Panc1 (cell line): ENCODE results near the gene MRPL41. TPM values are rescaled to one million over a fixed set of nuclear protein-coding genes. Genes with fewer than 3 reads are reported as not detected.
A peak's percentile ranks its signal among the peaks of the same experiment; 100 is the strongest.
"Not testable (repeated sequence)": the region's sequence is repeated elsewhere in the genome, so short reads cannot be mapped to it uniquely, and the experiment has no call there.

Experiments
- ATAC-seq: fragments of 200-7000 bp; cut with Tn5 transposase; 2 replicates; pipeline ENCODE4 v1.9.1; 2020; ENCODE audit warnings: mild to moderate bottlenecking, moderate library complexity
- BruUV-seq: library from RNA; stranded (reverse); fragments of 400-500 nt; replicated peaks from 2 replicates; lab custom pipeline; 2021; lab: Mats Ljungman, UMichigan
- CTCF ChIA-PET: fragments of 300-600 bp; sonication (Branson Sonifier 250); formaldehyde crosslinking; loops from one replicate; lab custom pipeline; 2022; ENCODE audit warnings: antibody characterized with exemption; lab: Charles Lee
- POLR2A ChIA-PET: fragments of 300-600 bp; sonication (Branson Sonifier 250); formaldehyde crosslinking; loops from one replicate; lab custom pipeline; 2022; ENCODE audit warnings: antibody characterized with exemption; lab: Charles Lee
- DNase-seq: peaks from one replicate; pipeline ENCODE4 v3.0.0-alpha.2; 2010; ENCODE audit warnings: low read depth, low spot score
- H3K27ac ChIP-seq: 2 replicates; pipeline ENCODE4 v1.5.1; 2011; ENCODE audit warnings: mild to moderate bottlenecking, low read length, inconsistent platforms
- H3K27me3 ChIP-seq: fragments of 200-500 bp; sonication (Bioruptor generic); 2 replicates; pipeline ENCODE4 v1.6.0; 2014; ENCODE audit warnings: low read length, inconsistent platforms; ENCODE audit not compliant: control insufficient read depth, insufficient read depth
- H3K36me3 ChIP-seq: fragments of 200-500 bp; sonication (Bioruptor generic); 2 replicates; pipeline ENCODE4 v1.5.1; 2014; ENCODE audit warnings: inconsistent platforms, mild to moderate bottlenecking, low read length, moderate library complexity; ENCODE audit not compliant: control insufficient read depth, insufficient read depth
- H3K4me1 ChIP-seq: 2 replicates; pipeline ENCODE4 v1.5.1; 2011; ENCODE audit warnings: inconsistent platforms, mild to moderate bottlenecking, low read length, moderate library complexity; ENCODE audit not compliant: control insufficient read depth, insufficient read depth
- H3K4me3 ChIP-seq, 2 experiments: 2 replicates each; pipeline ENCODE4 v1.5.1; 2011 to 2012; ENCODE audit warnings: low read depth in 2 of 2, low read length in 2 of 2, mild to moderate bottlenecking in 2 of 2, inconsistent platforms in 1 of 2, moderate library complexity in 1 of 2
- H3K9me3 ChIP-seq: fragments of 200-500 bp; sonication (Bioruptor generic); 2 replicates; pipeline ENCODE4 v1.5.1; 2014; ENCODE audit warnings: low read depth, mild to moderate bottlenecking, inconsistent platforms, low read length, moderate library complexity; ENCODE audit not compliant: control insufficient read depth, insufficient read depth
- POLR2AphosphoS5 ChIP-seq: IDR thresholded peaks from 2 replicates; pipeline ENCODE4 v1.6.1; 2012; ENCODE audit warnings: mild to moderate bottlenecking, low read depth, low read length, moderate library complexity
- SIN3A ChIP-seq: IDR thresholded peaks from 2 replicates; pipeline ENCODE4 v1.6.1; 2012; ENCODE audit warnings: low read depth, mild to moderate bottlenecking, low read length, moderate library complexity, borderline replicate concordance; ENCODE audit not compliant: insufficient read depth
- TCF7L2 ChIP-seq: IDR thresholded peaks from 2 replicates; pipeline ENCODE4 v1.6.1; 2011; ENCODE audit warnings: mild to moderate bottlenecking, low read depth, low read length, inconsistent platforms
- in situ Hi-C: cut with HindIII; loops from 2 replicates; pipeline ENCODE4 v1.10.0; 2016; ENCODE audit warnings: low sequenced_read_pairs, low pct_unique_long_range_greater_than_20kb
- intact Hi-C: fragments of 100-400 bp; cut with micrococcal nuclease; formaldehyde crosslinking; loops from one replicate; pipeline ENCODE4 v1.10.0; 2022; ENCODE audit not compliant: unreplicated experiment
- total RNA-seq: library from RNA; stranded (reverse); gene quantifications from one replicate; pipeline ENCODE4 v1.2.1, GENCODE V29; 2021; ENCODE audit not compliant: unreplicated experiment
- TF ChIP-seq, protein P1 (sequence below): fragments of 450-650 bp; IDR thresholded peaks from 2 replicates; pipeline ENCODE4 v1.5.1; 2017; ENCODE audit warnings: mild to moderate bottlenecking
- TF ChIP-seq, protein P2 (sequence below), 2 experiments: IDR thresholded peaks; 2 replicates each; pipeline ENCODE4 v1.6.1; 2011 to 2012; ENCODE audit warnings: low read depth in 2 of 2, control low read depth in 1 of 2, low read length in 1 of 2, mild to moderate bottlenecking in 1 of 2, moderate library complexity in 1 of 2; ENCODE audit not compliant: insufficient read depth in 1 of 2

Gene MRPL41
- total RNA-seq, 1 experiment from 2014 or later: 86.4 TPM

DNA sequence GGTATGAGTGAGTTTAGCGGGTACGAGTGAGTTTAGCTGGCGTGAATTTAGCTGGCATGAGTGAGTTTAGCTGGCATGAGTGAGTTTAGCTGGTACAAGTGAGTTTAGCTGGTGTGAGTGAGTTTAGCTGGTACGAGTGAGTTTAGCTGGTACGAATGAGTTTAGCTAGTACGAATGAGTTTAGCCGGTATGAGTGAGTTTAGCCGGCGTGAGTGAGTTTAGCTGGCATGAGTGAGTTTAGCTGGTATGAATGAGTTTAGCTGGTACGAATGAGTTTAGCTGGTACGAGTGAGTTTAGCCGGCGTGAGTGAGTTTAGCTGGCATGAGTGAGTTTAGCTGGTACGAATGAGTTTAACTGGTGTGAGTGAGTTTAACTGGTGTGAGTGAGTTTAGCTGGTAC is 42.5 kb upstream of the MRPL41 start:
- Histone ChIP-seq H3K9me3 (no peaks in the 10 kb centered on the region), H3K4me3 (no peak overlapping the region), H3K4me1 (peaks cover 5% of the 10 kb centered on the region), H3K27me3 (no peaks in the 10 kb centered on the region), H3K27ac (no peak overlapping the region), H3K36me3 (no peaks in the 10 kb centered on the region)
- TF ChIP-seq TCF7L2: no peak
- no peak for TF ChIP-seq POLR2AphosphoS5
- TF ChIP-seq SIN3A: no peak
- TF ChIP-seq, protein P1, sequence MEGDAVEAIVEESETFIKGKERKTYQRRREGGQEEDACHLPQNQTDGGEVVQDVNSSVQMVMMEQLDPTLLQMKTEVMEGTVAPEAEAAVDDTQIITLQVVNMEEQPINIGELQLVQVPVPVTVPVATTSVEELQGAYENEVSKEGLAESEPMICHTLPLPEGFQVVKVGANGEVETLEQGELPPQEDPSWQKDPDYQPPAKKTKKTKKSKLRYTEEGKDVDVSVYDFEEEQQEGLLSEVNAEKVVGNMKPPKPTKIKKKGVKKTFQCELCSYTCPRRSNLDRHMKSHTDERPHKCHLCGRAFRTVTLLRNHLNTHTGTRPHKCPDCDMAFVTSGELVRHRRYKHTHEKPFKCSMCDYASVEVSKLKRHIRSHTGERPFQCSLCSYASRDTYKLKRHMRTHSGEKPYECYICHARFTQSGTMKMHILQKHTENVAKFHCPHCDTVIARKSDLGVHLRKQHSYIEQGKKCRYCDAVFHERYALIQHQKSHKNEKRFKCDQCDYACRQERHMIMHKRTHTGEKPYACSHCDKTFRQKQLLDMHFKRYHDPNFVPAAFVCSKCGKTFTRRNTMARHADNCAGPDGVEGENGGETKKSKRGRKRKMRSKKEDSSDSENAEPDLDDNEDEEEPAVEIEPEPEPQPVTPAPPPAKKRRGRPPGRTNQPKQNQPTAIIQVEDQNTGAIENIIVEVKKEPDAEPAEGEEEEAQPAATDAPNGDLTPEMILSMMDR: no peak
- TF ChIP-seq, protein P2, sequence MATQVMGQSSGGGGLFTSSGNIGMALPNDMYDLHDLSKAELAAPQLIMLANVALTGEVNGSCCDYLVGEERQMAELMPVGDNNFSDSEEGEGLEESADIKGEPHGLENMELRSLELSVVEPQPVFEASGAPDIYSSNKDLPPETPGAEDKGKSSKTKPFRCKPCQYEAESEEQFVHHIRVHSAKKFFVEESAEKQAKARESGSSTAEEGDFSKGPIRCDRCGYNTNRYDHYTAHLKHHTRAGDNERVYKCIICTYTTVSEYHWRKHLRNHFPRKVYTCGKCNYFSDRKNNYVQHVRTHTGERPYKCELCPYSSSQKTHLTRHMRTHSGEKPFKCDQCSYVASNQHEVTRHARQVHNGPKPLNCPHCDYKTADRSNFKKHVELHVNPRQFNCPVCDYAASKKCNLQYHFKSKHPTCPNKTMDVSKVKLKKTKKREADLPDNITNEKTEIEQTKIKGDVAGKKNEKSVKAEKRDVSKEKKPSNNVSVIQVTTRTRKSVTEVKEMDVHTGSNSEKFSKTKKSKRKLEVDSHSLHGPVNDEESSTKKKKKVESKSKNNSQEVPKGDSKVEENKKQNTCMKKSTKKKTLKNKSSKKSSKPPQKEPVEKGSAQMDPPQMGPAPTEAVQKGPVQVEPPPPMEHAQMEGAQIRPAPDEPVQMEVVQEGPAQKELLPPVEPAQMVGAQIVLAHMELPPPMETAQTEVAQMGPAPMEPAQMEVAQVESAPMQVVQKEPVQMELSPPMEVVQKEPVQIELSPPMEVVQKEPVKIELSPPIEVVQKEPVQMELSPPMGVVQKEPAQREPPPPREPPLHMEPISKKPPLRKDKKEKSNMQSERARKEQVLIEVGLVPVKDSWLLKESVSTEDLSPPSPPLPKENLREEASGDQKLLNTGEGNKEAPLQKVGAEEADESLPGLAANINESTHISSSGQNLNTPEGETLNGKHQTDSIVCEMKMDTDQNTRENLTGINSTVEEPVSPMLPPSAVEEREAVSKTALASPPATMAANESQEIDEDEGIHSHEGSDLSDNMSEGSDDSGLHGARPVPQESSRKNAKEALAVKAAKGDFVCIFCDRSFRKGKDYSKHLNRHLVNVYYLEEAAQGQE (IDR thresholded peaks at IDR 0.05; ENCODE audit: insufficient read depth in 1 of 2, low read depth in 2 of 2, low read length in 1 of 2): no peak
- ChIA-PET CTCF (interaction anchor here (0.6 kb wide), 1 partner anchor 17 kb away, joined by 3 read pairs; no protein-coding TSS in a partner anchor), POLR2A (no interaction called here)
- in situ Hi-C loops (no loop called here), intact Hi-C loops (no loop called here)
- ATAC-seq (no peak), DNase-seq (no peak)
- BruUV-seq: no TSS peak

DNA sequence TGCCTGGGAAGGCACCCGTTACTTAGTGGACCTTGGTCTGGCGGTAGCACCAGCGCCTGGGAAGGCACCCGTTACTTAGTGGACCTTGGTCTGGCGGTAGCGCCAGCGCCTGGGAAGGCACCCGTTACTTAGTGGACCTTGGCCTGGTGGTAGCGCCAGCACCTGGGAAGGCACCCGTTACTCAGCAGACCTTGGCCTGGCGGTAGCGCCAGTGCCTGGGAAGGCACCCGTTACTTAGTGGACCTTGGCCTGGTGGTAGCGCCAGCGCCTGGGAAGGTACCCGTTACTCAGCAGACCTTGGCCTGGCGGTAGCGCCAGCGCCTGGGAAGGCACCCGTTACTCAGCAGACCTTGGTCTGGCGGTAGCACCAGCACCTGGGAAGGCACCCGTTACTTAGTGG is 40.6 kb upstream of the MRPL41 start:
- H3K4me1 ChIP-seq, H3K4me3 ChIP-seq, H3K36me3 ChIP-seq, H3K27me3 ChIP-seq, POLR2A ChIA-PET, CTCF ChIA-PET, intact Hi-C loops, ATAC-seq, DNase-seq, H3K9me3 ChIP-seq, BruUV-seq, in situ Hi-C loops, H3K27ac ChIP-seq: not testable (repeated sequence)

DNA sequence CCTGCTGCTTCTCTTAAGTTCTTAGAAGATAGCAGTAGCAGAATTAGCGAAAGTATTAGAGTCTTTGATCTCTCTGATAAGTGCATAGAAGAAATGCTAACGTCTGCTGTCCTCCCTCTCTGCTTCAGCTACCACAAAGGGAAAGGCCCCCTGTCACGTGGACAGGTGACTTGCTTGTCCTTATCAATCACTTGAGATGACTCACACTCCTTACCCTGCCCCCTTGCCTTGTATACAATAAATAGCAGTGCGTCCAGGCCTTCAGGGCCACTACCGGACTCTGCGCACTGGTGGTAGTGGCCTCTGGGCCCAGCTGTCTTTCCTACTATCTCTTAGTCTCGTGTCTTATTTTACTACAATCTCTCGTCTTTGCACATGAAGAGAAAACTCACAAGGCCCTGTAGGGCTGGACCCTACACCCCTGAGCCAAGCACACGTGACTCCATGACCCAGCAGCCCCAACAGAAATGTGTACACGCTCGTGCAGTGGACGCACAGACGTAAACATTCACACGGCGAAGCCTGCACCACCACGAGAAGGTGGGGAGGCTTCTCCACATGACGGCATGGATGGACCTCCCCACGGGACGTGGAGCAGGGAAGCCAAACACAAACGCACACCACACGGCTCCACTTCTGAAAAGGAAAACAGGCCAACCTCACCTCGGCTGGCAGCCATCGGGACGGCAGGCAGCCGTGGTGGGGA is 39.8 kb upstream of the MRPL41 start:
- peaks cover 5% of the 10 kb centered on the region for H3K4me1 ChIP-seq
- DNase-seq (no peak), ATAC-seq (no peak)
- no peaks in the 10 kb centered on the region for H3K9me3 ChIP-seq
- TF ChIP-seq TCF7L2: no peak
- H3K4me3 ChIP-seq: no peak overlapping the region
- H3K27ac ChIP-seq: no peak overlapping the region
- no peaks in the 10 kb centered on the region for H3K27me3 ChIP-seq
- CTCF ChIA-PET: no interaction called here
- intact Hi-C loops (no loop called here), in situ Hi-C loops (no loop called here)
- no TSS peak for BruUV-seq
- POLR2A ChIA-PET: no interaction called here
- H3K36me3 ChIP-seq: no peaks in the 10 kb centered on the region

DNA sequence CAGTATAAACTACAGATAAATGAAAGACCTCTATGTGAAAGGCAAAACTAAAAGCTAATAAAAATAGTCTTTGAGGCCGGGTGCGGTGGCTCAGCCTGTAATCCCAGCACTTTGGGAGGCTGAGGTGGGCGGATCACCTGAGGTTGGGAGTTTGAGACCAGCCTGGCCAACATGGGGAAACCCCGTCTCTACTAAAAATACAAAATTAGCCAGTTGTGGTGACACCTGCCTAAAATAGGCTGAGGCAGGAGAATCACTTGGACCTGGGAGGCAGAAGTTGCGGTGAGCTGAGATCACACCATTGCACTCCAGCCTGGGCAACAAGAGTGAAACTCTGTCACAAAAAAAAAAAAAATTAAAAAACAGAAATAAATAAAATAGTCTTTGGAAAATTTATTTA is 38.5 kb upstream of the MRPL41 start:
- DNase-seq, H3K4me3 ChIP-seq, H3K36me3 ChIP-seq, H3K9me3 ChIP-seq, ATAC-seq, H3K27ac ChIP-seq, H3K4me1 ChIP-seq, H3K27me3 ChIP-seq, in situ Hi-C loops, BruUV-seq, intact Hi-C loops: not testable (repeated sequence)
- ChIA-PET CTCF (interaction anchor here (0.7 to 1.1 kb wide), 2 partner anchors 12 to 969 kb away, joined by 4 to 6 read pairs; no protein-coding TSS in a partner anchor), POLR2A (interaction anchor here (0.6 to 0.8 kb wide), 2 partner anchors 35 to 54 kb away, joined by 3 to 6 read pairs; no protein-coding TSS in a partner anchor)

DNA sequence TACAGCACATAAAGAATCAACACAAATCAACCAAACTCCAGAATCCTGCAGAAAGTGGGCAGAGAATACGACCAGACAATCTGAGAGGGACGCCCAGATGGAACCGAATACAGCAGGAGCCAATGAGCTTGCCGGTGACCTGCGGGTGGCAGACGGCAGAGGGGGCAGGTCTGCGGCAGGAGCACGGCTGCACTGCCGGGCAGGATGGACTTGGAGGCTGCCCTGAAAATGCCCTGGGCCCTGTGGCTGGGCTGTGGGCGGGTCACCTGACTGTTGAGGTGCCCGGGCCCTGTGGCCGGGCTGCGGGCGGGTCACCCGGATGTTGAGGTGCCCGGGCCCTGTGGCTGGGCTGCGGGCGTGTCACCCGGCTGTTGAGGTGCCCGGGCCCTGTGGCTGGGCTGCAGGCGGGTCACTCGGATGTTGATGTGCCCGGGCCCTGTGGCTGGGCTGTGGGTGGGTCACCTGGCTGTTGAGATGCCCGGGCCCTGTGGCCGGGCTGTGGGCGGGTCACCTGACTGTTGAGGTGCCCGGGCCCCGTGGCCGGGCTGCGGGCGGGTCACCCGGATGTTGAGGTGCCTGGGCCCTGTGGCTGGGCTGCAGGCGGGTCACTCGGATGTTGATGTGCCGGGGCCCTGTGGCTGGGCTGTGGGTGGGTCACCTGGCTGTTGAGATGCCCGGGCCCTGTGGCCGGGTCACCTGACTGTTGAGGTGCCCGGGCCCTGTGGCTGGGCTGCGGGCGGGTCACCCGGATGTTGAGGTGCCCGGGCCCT is 37.7 kb upstream of the MRPL41 start:
- peak; percentile 77 for ATAC-seq
- BruUV-seq, H3K27ac ChIP-seq, H3K36me3 ChIP-seq, H3K9me3 ChIP-seq, H3K27me3 ChIP-seq, intact Hi-C loops, DNase-seq, H3K4me3 ChIP-seq, H3K4me1 ChIP-seq, in situ Hi-C loops: not testable (repeated sequence)
- POLR2A ChIA-PET: interaction anchor here (0.8 kb wide), 1 partner anchor 34 kb away, joined by 6 read pairs; no protein-coding TSS in a partner anchor
- CTCF ChIA-PET: interaction anchor here (0.5 kb wide), 1 partner anchor 70 kb away, joined by 3 read pairs; no protein-coding TSS in a partner anchor
